ENCODE data around the gene PRR23E.
A peak's percentile ranks its signal among the peaks of the same experiment; 100 is the strongest.

Gene PRR23E

DNA sequence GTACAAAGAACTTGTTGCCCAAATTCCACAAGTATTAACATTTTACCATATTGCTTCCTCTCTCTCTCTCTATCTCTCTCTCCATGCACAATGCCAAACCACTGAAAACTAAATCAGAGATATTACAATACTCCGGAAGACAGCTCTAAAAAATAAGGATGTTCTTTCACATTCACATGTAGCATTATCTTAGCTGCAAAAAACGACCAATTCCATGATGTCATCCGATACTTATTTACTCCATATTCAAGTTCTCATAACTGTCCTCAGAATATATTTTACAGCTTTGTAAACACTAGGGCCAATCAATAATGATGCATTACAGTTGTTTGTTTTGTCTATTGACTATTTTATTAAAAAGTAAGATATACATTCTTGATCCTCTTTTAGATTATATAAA, 7.7 kb upstream of the PRR23E start:
- DNase-seq (ENCODE audit: low spot score): no peak

DNA sequence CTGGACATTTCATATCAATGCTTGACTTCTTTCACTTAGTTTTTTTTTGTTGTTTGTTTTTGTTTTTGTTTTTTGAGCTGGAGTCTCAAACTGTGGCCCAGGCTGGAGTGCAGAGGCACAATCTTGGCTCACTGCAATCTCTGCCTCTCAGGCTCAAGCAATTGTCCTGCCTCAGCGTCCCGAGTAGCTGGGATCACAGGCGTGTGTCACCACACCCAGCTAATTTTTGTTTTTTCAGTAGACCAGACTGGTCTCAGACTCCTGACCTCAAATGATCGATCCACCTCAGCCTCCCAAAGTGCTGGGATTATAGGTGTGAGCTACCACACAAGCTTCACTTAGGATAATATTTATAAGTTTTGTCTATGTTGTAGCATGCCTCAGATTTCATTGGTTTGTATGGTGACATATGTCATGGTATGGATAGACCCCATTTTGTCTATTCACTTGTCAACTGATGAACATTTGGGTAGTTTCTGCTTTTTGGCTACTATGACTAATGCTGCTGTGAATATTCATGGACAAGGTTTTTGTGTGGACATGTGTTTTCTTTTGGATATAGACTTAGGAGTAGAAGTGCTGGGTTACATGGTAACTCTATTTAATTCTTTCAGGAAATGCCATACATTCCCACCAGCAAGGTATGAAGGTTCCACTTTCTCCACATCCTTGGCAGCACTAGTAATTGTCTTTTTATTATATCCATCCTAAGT, 6.8 kb upstream of the PRR23E start:
- DNase-seq (ENCODE audit: low spot score): no peak

DNA sequence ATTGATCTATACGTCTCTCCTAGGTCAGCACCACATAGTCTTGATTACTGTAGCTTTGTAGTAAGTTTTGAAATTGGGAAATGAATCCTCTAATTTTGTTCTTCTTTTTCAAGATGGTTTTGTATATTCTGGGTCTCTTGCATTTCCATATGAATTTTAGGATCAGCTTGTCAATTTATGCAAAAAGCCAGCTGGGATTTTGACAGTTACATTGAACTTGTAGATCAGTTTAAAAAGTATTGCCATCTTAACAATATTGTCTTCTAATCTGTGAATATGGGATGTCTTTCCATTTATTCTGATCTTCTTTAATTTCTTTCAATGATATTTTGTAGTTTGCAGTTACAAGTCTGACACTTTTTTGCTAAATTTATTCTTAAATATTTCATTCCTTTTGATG, 5.6 kb upstream of the PRR23E start:
- no peak for DNase-seq (ENCODE audit: low spot score)

DNA sequence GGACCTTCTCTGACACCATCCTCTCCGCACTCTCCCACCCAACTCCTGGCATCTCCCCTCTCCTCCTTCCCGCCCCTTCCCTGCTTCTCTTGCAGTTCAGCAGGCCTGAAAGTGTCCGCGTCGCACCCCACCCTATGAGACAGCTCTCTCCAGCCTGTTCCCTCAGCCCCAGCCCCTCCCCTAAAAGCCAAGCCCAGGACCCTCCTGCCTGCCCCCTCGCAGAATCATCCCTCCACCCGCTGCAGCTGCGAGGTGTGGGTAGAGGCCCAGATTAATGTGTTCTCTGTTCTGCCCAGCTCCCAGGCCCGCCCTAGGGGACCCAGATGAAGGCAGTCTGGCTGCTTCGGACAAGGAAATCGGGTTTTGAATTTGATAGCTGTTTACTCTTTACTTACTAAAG, 410 bp downstream of the PRR23E start:
- DNase-seq (ENCODE audit: low spot score): no peak

DNA sequence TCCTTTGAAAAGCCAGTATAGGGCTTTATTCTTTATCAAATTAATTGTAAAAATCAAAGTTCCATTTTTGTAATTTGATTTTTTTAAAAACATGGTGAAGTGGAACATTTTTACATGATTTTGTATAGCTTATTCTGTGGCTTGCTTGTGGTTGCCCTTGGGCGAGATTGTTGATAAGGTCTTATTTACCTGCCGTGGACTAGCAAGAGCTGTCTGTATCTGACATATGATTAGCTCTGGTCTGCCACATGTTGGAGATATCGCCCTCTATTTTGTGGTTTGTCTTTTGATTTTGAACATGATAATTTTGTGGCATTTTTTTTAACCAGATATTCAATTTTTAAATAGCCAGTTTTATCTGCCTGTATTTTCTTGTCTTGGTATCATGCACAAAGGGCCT, 844 bp downstream of the PRR23E start:
- no peak for DNase-seq (ENCODE audit: low spot score)

DNA sequence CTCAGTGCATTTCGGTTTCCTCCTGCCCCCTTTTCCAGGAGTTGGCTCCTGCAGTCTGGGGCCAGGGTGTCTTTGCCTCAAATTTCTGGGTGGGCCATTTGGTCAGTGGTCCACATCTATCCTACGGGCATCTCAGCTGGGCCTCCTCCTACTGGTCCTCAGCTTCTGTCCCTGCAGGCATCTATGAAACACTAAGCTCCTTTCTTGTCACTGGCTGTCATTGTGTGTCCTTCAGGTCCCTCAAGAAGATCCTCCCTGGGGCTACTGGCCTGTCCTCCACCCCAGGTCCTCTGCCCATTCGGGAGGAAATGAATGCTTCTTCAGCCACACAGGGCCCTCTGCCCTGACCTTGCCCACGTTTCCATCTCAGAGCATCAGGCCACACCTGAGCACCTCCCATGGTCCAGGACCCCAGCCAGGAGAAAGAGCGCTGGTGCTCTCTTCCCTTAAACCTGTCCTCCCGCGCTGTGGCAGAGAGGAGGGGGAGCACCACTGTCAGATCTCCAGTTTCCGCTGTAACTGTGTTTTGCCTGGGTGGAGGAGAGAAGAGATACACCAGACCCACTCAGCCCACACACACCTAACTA, 1.8 kb downstream of the PRR23E start:
- DNase-seq (ENCODE audit: low spot score): peak; percentile 2

DNA sequence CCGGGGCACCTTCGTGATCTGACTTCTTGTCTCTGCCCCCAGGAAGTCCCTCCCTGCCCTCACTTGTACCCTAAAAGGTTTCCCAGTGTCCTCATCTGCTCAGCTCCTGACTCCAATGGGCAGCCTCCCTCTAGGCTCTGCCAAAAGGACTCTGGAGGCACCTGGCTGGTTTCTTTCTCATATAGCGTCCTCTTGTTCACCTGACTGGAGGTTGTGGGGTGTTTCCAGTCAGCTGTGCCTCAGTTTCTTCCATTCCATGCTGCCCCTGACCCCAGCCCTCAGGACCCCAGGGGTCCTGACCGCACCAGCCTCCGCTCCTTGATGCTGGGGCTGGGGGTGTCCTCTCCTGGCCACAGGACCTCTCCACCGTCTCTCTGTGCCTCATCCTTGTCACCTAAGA, 2.5 kb downstream of the PRR23E start:
- DNase-seq (ENCODE audit: low spot score): no peak

DNA sequence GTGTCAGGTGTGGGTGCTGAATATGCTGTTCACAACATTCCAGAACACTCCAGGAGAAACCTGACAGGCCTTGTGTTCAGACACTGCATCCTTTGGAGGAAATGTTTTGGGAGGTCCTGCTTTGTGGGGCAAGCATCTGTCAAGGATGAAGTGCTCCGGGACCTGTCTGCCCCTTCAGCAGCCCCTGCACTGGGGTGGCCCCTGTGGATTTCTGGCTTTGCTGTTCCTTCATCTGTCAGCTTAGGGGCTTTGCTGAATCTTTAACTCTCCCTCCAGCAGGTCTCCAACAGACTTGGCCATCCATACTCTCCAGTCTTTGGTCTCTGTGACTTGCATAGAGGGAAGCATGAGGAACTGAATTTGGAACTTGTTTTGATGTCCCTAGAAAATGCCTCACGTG, 3.1 kb downstream of the PRR23E start:
- no peak for DNase-seq (ENCODE audit: low spot score)

DNA sequence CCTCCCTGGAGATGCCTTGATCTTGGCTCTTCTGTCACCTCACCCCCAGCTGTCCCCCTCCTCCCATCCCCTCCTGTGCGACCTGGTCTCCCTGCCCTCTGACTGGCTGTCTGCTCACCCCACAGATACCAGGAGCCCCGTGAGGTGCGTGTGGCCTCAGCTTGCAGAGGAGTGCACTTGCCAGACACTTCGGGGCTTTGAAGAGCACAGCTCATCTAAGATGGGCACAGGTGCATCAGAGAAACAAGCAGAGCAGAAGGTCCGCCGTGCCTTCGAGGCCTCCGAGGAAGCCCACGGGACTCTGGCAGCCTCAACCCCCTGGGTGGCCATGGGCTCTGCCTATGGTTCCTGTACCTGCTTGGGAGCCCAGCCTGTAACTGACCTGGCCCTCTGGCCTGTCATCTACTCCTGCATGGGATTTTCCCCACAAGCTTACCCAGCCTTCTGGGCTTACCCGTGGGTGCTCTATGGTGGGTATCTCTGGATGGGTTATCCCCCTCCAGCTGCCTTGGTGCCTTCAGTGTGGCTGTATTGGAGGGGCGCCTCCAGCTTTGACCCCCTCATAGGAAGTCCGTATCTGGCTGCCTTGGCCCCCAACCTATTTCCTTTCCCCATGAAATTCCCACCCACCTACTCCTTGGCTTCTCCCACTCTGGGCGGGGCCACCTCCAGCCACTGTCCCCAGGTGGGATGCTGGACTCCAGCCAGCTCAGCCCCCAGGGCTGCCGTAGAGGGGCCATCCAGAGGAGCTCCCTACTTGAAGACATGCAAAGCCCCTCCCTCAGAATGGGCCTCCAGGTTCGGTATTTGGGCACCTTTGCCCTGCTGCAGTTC, 3.8 kb downstream of the PRR23E start:
- peak; percentile 2 for DNase-seq (ENCODE audit: low spot score)

DNA sequence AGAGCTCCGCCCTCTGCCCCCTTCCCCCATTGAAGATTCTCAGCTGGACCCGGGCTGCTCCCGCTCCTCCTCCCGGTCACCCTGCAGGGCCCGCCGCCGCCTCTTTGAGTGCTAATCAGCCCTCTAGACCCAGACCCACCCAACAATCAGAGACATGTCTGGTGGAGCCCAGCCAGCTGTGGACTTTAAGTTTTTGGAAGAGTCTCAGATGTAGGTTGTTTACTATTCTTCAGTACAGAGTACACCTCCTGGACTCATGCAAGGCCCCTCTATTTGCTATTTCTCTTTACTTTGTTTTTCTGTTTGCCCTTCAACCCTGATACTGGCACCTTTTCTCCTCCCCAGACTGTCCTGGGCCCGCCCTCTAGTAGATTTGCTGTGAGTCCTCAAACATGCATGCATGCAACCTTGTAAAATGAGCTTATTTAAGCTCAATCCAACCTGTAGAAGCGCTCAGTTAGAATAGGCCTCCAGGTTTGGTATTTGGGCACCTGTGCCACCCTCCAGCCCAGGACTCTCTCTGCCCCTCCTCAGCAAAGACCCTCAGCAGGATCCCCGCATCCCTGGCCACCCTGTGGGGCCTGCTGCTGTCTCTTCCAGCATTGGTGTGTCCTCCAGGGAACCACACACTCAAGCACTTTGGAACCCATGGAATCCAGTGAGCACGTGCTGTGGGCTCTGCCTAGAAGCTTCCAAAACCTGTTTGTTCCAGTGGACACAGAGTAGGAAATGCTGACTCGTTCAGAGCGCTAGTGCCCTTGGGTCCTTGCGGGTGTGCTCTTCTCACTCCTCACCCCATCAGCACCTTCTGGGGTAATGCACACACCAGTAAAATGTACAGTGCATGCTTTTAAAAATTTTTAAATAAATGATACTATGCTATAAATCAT, 4.6 kb downstream of the PRR23E start:
- no peak for DNase-seq (ENCODE audit: low spot score)

DNA sequence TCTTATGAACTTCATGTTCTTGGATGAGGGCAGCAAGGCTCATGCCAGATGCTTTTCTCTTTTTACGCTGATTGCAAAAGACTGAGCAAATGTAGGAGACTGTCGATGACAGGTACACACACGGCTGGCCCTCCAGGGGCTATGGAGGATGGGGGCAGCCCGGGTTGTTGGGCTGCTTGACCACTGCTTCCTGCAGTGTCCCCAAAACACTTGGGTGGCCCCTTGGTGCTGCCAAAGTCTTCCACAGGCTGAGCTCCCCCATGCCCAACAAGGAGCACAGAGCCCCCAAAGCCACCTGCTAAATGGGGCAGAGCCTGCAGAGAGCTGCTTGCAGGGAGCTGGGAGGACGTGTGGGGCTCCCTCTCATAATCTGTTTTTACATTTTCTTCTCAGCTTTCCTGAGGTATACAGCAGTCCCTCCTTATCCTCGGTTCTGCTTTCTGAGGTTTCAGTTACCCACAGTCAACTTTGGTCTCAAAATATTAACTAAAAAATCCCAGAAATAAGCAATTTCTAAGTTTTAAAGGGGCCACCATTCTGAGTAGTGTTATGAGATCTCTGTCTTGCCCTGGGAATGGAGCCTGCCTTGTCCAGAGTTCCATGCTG, 7.3 kb downstream of the PRR23E start:
- no peak for DNase-seq (ENCODE audit: low spot score)

DNA sequence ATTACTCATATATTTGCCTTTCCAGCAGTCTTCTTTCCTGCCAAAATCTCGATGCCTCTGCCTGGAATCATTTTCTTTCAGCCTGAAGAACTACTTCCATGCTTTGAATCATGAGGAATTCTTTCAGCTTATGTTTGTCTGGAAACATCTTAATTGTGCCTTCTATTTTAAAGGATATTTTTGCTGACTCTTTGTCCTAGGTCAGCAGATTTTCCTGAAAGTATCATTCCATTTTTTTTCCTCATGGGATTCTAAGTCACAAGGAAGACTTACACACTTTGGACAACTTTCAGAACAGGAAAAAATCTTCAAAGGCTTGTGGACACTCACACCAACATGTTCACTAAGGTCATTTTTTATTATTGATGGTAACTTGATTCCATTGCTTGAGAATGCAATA, 10.1 kb downstream of the PRR23E start:
- no peak for DNase-seq (ENCODE audit: low spot score)

DNA sequence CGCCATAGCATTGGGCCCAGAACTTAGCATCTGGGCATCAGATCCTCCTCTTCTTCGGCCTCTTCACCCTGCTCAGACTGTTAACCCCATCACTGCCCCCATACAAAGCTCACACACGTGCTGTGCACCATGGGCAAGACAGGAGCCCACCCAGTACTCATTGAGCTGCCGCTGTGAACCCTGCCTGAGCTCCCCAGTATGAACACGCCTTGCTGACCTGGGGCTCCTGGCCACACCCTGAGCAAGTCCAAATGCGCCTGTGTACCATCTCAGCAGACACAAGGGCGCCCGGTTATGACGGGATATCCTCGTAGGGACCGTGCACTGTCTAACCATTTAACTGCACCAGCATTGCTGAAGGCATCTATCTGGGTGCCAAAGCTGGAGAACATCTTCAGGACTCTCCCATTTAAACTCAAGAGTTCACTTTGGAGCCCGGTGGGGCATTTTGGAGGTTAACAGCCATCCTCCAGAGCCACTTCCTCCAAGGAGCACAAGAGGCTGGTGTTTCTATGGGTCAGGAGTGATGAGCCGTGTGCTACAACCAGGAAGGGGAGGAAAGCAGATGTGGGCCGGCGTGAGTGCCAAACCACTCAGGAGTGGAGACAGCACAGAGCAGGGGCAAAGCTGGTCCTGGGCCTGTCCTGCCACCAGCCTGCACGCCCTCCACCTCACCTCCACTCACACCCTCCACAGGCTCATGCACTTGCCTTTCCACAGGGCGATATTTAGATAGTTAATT, 12.1 kb downstream of the PRR23E start:
- DNase-seq (ENCODE audit: low spot score): no peak

DNA sequence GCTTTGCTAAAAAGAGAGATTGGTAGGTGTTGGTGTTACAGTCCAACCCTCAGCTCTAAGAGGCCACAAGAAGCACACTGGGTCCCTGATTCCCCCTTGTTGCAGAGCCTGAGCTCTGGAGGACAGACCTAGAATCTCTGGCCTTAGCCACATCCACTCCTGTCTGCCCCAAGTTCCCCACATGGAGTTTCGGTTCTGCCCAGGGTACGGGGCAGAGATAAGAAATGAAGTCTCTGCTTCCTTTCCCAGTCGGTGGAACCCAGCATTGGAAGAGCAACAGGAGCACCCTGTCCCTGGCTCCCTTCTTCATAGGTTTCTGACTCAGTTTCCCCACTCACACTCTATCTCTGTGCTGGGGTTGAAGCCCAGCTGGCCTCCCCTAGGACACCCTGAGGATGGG, 13.2 kb downstream of the PRR23E start:
- DNase-seq (ENCODE audit: low spot score): no peak

DNA sequence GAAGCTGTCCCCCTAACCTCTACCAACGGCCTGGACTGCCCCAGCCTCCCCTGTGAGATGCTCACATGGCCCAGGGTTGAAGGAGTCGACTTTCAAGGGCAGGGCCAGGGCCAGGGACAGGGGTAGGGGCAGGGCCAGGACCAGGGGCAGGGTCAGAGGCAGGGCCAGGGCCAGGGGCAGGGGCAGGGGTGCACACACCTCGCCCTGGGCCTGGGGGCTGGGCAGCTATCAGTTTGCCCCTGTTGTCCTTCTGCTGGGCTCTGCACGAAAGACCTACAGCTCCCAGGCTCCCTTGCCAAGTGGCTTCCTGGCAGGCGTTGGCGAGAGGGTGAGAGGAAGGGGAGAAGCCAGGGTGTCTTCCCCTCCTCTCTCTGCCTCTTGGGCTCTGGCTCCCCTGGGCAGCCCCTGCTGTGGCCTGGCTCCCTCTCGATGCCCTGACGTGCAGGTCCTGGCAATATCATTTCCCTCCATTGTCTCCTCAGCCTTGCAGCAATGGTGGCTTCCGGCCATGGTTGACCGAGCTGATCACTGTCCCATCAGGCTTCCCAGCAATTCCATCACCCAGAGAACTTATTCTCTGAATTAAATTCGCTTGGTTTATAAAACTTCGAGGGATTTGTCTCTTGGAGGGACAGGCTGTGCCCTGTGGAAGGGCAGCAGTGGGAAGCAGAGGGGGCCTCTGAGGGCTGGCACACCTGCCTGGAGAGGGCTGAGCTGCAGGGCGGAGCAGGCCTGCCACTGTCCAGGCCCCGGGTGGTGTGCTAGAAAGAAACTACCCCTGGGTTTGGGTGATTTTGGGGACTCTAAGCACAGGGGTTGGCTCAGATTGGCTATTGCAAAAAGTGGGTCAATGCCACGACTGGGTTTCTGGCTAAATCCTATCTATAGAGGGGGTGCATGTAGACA, 13.9 kb downstream of the PRR23E start:
- DNase-seq (ENCODE audit: low spot score): peak; percentile 3

DNA sequence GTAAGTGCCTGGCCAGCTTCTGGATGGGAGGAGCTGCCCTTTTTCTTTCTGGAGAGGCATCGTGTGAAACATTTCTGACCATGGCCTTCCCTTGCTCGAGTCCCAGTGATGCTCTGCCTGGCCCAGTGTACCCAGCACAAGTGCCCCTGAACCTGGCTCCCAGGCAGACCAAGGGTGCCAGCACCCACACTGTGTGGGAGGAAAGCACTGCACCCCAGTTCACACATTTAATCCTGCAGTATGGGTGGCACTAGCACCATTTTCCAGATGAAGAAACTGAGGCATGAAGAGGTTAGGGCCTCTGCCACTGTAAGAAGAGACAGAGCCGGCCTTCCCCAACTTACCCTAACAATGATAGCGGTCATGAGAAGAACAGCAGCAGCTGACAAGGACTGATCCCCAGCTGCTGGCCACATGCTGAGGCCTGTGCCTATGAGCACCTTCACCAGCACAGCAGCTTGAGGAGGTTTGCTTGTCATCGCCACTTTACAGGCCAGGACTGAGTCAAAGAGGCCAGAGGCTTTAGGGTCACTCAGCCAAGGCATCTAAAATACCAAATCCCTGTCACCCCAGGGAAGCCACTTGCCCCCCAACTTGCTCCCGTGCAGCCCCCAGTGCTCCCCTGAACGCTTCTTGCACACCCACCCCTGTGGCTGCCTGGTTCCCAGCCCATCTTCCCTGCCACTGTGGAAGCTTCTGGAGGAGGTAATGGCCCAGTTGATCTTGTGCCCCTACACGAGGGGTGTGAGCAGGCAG, 15.0 kb downstream of the PRR23E start:
- no peak for DNase-seq (ENCODE audit: low spot score)

DNA sequence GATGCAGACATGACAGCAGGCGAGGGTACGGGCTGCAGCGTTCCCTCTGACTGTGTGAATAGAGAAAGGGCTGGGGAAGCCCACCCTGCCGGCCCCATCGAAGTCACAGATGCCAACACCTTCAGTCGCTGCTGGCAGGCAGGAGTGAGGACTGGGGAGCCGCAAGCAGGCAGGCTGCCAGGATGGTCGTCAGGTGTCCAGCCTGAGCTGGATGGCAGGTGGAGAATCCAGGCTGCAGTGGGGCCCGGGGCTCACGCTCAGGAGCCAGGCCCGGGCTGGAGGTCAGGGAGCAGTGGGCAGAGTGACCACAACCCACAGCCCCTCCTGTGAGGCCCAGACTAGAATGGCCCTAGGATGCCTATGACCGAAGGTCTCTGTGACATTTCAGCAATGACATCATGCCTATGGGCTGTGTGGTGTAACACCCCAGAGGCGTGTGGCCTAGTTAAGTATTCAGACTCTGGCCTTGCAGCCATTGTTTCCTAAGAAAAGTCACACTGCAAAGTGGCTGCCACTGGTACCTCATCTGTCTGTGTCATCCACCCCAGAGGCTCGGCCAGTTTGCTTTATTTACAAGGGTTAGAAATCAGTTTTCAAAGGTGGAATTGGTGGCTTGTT, 15.7 kb downstream of the PRR23E start:
- no peak for DNase-seq (ENCODE audit: low spot score)

DNA sequence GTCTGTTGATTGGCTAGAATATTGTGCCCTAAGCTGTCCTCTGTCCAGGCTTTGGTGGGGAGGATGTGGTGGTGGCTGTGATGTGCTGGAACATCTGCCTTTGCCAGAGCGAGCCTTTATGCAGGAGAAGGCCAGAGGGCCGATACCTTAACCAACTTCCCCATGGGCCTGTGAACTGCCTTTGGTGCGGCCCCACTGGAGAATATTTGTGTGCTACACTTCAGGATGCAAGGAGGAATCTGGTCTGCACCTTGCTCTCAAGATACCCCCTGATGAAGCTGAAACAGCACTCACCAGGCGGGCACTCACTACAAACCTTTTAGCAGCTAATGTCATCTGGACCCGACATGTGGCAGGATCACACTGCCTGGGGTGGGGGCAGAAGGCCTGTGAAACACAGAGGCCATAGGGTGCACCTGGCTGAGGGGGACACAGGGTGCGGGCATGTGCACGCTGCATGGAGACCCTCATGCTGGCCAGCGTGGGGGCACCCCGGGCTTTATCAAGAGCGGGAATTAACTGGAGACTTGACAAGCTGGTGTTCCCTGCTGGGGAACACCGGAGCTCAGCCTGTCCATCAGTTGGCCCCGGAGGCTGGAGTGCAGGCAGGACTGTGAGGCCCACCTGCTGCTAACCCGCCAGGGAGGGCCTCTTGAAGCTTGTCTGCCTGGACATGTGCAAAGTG, 16.4 kb downstream of the PRR23E start:
- no peak for DNase-seq (ENCODE audit: low spot score)
